Measurements from ENCODE around the gene COL28A1.
A peak's percentile ranks its signal among the peaks of the same experiment; 100 is the strongest.
"Not testable (repeated sequence)": the region's sequence is repeated elsewhere in the genome, so short reads cannot be mapped to it uniquely, and the experiment has no call there.

Gene COL28A1

GRCh38 chr7:7568553-7568952 is 32.9 kb upstream of the COL28A1 start:
- no peak for FAIRE-seq
- DNase-seq (ENCODE audit: insufficient read length): no peak
- TF ChIP-seq POLR2AphosphoS5 (IDR thresholded peaks at IDR 0.05; ENCODE audit: low read depth, low read length) (no peak; the same call in 1 of the 2 replicates), TAF1 (IDR thresholded peaks at IDR 0.05; ENCODE audit: borderline replicate concordance, low read depth, low read length) (no peak), POLR2A (IDR thresholded peaks at IDR 0.05; ENCODE audit: low read depth, low read length) (no peak)

DNA sequence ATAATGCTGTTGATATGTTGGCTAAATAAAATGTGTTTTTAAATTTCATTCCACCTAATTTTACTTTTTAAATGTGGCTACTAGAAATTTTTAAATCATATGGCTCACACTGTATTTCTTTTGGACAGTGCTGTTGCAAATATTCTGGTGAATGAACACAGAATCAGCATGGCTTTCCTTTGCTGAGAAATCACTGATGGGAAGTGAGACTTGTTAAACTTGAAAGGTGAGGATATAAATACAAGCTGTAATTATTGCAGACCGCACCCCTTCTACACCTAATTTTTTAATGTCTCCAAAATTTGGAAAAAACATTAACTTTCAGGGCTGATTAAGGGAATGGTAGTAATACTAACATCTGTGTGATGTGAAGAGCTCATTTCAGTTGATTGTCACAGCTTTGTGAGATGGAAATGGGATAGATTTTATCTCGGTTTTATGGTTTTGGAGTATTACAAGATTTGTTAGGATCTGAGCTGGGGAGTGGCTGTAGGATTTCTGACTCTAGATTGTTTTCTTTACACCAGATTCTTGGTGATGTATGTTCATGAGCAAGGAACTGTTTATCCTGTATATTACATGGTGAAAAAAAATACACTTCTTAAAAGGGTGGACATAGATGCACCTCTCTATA is 32.3 kb upstream of the COL28A1 start:
- DNase-seq (ENCODE audit: insufficient read length): no peak
- no peak for TF ChIP-seq TAF1 (IDR thresholded peaks at IDR 0.05; ENCODE audit: borderline replicate concordance, low read depth, low read length)
- no peak for TF ChIP-seq POLR2AphosphoS5 (IDR thresholded peaks at IDR 0.05; ENCODE audit: low read depth, low read length)
- no peak for TF ChIP-seq POLR2A (IDR thresholded peaks at IDR 0.05; ENCODE audit: low read depth, low read length)
- no peak for FAIRE-seq

DNA sequence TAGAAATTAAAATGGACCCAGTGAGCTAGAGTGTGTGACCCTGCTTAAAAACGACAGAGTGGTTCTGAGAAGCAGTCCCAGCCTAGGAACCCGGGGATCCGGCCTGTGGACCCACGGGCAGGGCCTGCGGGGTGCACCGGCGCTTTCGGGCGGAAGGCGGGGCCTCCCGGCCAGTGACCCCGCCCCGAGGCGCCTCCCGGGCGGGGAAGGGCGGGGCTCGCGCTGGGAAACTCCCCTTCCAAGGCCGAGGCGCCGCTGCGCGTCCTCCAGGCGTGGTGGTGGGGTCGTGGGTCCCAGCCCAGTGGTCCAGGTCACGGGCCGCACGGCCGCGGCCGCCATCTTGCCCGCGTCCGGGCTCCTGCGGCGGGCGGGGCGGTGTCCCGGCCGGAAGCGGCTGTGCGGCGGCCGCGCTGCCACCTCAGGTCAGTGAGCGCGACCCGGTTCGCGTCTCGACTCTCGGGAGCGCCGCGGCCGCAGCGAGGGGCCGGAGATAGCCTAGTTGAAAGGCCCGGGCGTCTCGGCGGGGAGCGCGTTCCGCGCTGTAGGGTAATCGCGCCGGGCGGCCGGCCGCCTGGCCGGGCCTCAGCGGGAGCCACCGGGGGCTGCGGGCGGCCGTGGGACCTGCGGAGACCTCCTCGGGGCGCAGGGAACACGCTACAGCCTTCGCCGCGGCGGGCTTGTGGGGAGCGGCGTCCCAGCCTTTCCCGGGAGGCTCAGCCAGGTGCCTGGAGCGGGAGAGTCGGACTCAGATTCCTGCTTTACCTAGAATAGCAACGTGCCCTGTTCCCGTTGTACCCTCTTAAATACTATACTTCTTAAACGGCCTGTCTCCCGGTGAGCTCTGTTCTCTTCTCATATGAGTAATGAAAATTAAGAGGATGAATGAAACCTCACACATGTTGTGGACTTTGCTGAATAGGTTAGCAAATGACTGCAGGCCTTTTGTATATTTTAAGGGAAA is 31.3 kb upstream of the COL28A1 start, which contains the start of gene MIOS:
MIOS (plus strand) TSS at position 234 of the 961 bp plus-strand sequence. CDS start 5,592 bp downstream, outside the sequence.
- FAIRE-seq (peak; percentile 95), DNase-seq (ENCODE audit: insufficient read length) (peak; percentile 81)

GRCh38 chr7:7565746-7566650 is 30.3 kb upstream of the COL28A1 start:
- FAIRE-seq (no peak), DNase-seq (ENCODE audit: insufficient read length) (no peak)
- TF ChIP-seq POLR2A (IDR thresholded peaks at IDR 0.05; ENCODE audit: low read depth, low read length) (no peak), TAF1 (IDR thresholded peaks at IDR 0.05; ENCODE audit: borderline replicate concordance, low read depth, low read length) (no peak), POLR2AphosphoS5 (IDR thresholded peaks at IDR 0.05; ENCODE audit: low read depth, low read length) (no peak)

More for the DNA sequence above, 31.3 kb upstream of the COL28A1 start, which contains the start of gene MIOS:
- peak; percentile 51; the same call in 1 of the 2 replicates for TF ChIP-seq POLR2AphosphoS5 (IDR thresholded peaks at IDR 0.05; ENCODE audit: low read depth, low read length)
- TF ChIP-seq TAF1 (IDR thresholded peaks at IDR 0.05; ENCODE audit: borderline replicate concordance, low read depth, low read length): peak; percentile 73; the same call in 1 of the 2 replicates
- TF ChIP-seq POLR2A (IDR thresholded peaks at IDR 0.05; ENCODE audit: low read depth, low read length): peak; percentile 92

DNA sequence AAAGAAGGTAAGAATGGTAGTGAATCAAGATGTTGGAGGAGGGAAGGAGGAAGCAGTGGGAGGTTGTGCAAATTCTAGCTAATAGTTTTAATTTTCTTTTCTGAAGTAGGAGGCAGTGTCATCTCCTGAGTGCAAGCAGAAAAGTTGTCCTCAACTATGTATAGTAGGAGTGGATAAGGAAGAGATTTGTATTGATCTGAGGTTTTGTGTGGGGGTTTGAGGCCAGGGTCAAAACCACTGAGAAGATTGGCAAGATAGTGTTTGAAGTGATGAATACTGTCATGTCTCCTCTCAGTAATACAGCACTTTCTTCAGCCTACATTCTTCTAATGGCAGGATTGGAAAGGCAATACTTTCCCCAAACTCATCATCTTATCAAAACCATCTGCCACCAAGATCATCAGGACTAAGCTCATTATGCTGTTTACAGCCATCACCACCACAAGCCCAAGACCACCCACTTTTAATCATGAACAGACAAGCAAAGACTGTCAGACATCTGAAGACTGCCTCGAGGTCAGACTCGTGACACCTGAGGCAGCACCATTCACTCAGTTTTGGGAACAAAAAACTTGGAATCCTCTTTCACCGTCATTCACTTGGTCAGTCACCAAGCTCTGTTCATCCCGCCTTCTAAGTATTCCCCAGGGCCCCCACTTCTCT is 29.5 kb upstream of the COL28A1 start:
- no peak for DNase-seq (ENCODE audit: insufficient read length)
- TF ChIP-seq TAF1 (IDR thresholded peaks at IDR 0.05; ENCODE audit: borderline replicate concordance, low read depth, low read length) (no peak), POLR2A (IDR thresholded peaks at IDR 0.05; ENCODE audit: low read depth, low read length) (no peak)
- no peak for FAIRE-seq

DNA sequence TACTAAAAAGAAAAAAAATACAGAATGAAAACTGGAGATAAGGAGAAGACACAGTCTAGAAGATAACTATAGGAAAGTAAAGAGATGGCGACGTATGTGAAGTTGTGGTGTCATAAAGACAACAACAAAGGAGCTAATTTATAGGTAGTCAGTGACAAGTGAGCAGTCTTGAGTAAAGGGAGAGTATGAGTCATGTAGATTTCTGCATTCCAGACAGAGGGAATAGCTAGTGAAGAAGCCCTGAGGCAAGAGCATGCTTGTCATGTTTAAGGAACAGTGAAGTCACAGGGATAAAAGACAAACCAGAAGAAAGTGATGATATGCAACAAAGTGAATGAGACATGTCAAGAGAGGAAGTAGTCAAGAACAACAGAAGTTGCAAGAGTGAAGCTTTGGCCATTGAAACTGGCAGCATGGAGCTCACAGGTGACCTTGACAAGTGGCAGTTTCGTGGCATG is 28.7 kb upstream of the COL28A1 start:
- no peak for DNase-seq (ENCODE audit: insufficient read length)
- no peak for FAIRE-seq
- TF ChIP-seq POLR2AphosphoS5 (IDR thresholded peaks at IDR 0.05; ENCODE audit: low read depth, low read length) (no peak), POLR2A (IDR thresholded peaks at IDR 0.05; ENCODE audit: low read depth, low read length) (no peak), TAF1 (IDR thresholded peaks at IDR 0.05; ENCODE audit: borderline replicate concordance, low read depth, low read length) (no peak)

GRCh38 chr7:7563813-7564212 is 28.1 kb upstream of the COL28A1 start:
- DNase-seq (ENCODE audit: insufficient read length) (no peak), FAIRE-seq (no peak)

DNA sequence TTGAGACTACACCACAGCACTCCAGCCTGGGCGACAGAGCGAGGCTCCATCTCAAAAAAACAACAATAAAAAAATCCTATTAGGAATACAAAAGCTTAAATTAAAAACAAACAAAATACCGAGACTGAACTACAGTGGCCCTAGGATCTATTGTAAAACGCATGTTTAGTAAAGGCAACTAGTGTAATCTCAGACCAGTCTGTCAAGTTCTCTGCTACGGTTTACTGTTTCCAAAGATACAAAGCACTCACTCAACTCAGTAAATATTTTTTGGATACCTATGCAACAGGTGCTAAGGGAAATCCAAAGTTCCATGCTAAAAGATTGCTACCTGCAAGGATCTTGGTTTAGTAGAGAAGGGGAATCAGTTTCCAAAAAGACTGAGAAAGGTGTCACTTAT is 27.6 kb upstream of the COL28A1 start:
- TF ChIP-seq POLR2A (IDR thresholded peaks at IDR 0.05; ENCODE audit: low read depth, low read length): no peak
- TF ChIP-seq TAF1 (IDR thresholded peaks at IDR 0.05; ENCODE audit: borderline replicate concordance, low read depth, low read length): no peak
- no peak for TF ChIP-seq POLR2AphosphoS5 (IDR thresholded peaks at IDR 0.05; ENCODE audit: low read depth, low read length)
- DNase-seq (ENCODE audit: insufficient read length) (no peak), FAIRE-seq (no peak)

More at GRCh38 chr7:7563813-7564212, 28.1 kb upstream of the COL28A1 start:
- TF ChIP-seq POLR2AphosphoS5 (IDR thresholded peaks at IDR 0.05; ENCODE audit: low read depth, low read length) (no peak), POLR2A (IDR thresholded peaks at IDR 0.05; ENCODE audit: low read depth, low read length) (no peak), TAF1 (IDR thresholded peaks at IDR 0.05; ENCODE audit: borderline replicate concordance, low read depth, low read length) (no peak)

GRCh38 chr7:7562736-7563135 is 27.1 kb upstream of the COL28A1 start:
- no peak for DNase-seq (ENCODE audit: insufficient read length)
- no peak for FAIRE-seq
- TF ChIP-seq TAF1 (IDR thresholded peaks at IDR 0.05; ENCODE audit: borderline replicate concordance, low read depth, low read length) (no peak), POLR2A (IDR thresholded peaks at IDR 0.05; ENCODE audit: low read depth, low read length) (no peak), POLR2AphosphoS5 (IDR thresholded peaks at IDR 0.05; ENCODE audit: low read depth, low read length) (no peak)

DNA sequence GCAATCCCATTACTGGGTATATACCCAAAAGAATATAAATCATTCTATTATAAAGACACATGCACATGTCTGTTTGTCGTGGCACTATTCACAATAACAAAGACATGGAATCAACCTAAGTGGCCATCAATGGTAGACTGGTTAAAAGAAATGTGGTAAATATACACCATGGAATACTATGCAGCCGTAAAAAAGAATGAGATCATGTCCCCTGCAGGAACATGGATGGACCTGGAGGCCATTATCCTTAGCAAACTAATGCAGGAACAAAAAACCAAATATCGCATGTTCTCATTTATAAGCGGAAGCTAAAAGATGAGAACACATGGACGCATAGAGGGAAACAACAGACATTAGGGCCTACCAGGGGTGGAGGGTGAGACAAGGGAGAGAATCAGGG is 25.9 kb upstream of the COL28A1 start:
- not testable (repeated sequence) for FAIRE-seq

More for the DNA sequence above, 25.9 kb upstream of the COL28A1 start:
- DNase-seq (ENCODE audit: insufficient read length): not testable (repeated sequence)

All from GM12892 (cell line).